HEK293T (cell line): ENCODE measurements around the gene OTUD4.

ENCODE experiments used
- CTCF ChIA-PET: fragments of 350-600 bp; formaldehyde crosslinking; extraction: SDS; loops from one replicate; lab custom pipeline; 2021; ENCODE audit warnings: antibody characterized with exemption, inconsistent platforms; lab: Yijun Ruan, JAX
- POLR2A ChIA-PET: fragments of 350-600 bp; formaldehyde crosslinking; extraction: SDS; loops from one replicate; lab custom pipeline; 2020; ENCODE audit warnings: antibody characterized with exemption, inconsistent platforms; lab: Yijun Ruan, JAX
- DNase-seq: peaks from one replicate; pipeline ENCODE4 v3.0.0; 2012; ENCODE audit warnings: mixed read lengths; ENCODE audit errors: extremely low spot score
- ARNT ChIP-seq: fragments of 450-650 bp; IDR thresholded peaks from 2 replicates; pipeline ENCODE4 v1.6.1; 2017; ENCODE audit warnings: mild to moderate bottlenecking
- BHLHE40 ChIP-seq: fragments of 450-650 bp; IDR thresholded peaks from 2 replicates; pipeline ENCODE4 v1.6.1; 2016; ENCODE audit warnings: mild to moderate bottlenecking, moderate library complexity, borderline replicate concordance
- CTBP1 ChIP-seq: fragments of 450-650 bp; IDR thresholded peaks from 2 replicates; pipeline ENCODE4 v1.6.1; 2016; ENCODE audit warnings: borderline replicate concordance
- ELF4 ChIP-seq: fragments of 450-650 bp; IDR thresholded peaks from 2 replicates; pipeline ENCODE4 v1.6.1; 2017; ENCODE audit warnings: antibody characterized with exemption
- FOXA1 ChIP-seq: fragments of 450-650 bp; IDR thresholded peaks from 2 replicates; pipeline ENCODE4 v1.6.1; 2016; ENCODE audit warnings: mild to moderate bottlenecking
- FOXK2 ChIP-seq: fragments of 450-650 bp; IDR thresholded peaks from 2 replicates; pipeline ENCODE4 v1.6.1; 2016; ENCODE audit warnings: mild to moderate bottlenecking
- FOXM1 ChIP-seq: fragments of 450-650 bp; IDR thresholded peaks from 2 replicates; pipeline ENCODE4 v1.6.1; 2017; ENCODE audit warnings: mild to moderate bottlenecking, borderline replicate concordance
- HDGF ChIP-seq: fragments of 450-650 bp; IDR thresholded peaks from 2 replicates; pipeline ENCODE4 v1.6.1; 2017; ENCODE audit warnings: antibody characterized with exemption, borderline replicate concordance
- L3MBTL2 ChIP-seq: fragments of 450-650 bp; conservative IDR thresholded peaks from 2 replicates; pipeline ENCODE4 v1.6.1; 2016; ENCODE audit warnings: mild to moderate bottlenecking
- LEF1 ChIP-seq: fragments of 450-650 bp; IDR thresholded peaks from 2 replicates; pipeline ENCODE4 v1.6.1; 2017; ENCODE audit warnings: mild to moderate bottlenecking, borderline replicate concordance
- NFRKB ChIP-seq: fragments of 450-650 bp; IDR thresholded peaks from 2 replicates; pipeline ENCODE4 v1.6.1; 2016; ENCODE audit warnings: mild to moderate bottlenecking, moderate library complexity
- PKNOX1 ChIP-seq: fragments of 450-650 bp; IDR thresholded peaks from 2 replicates; pipeline ENCODE4 v1.6.1; 2016
- SP1 ChIP-seq: fragments of 450-650 bp; IDR thresholded peaks from 2 replicates; pipeline ENCODE4 v1.6.1; 2017
- SUZ12 ChIP-seq: fragments of 450-650 bp; IDR thresholded peaks from 2 replicates; pipeline ENCODE4 v1.6.1; 2016; ENCODE audit warnings: mild to moderate bottlenecking
- TARDBP ChIP-seq: fragments of 450-650 bp; IDR thresholded peaks from 2 replicates; pipeline ENCODE4 v1.6.1; 2016
- ZNF384 ChIP-seq: fragments of 450-650 bp; IDR thresholded peaks from 2 replicates; pipeline ENCODE4 v1.6.1; 2016

OTUD4 gene

GRCh38 chr4:145107126-145107525, 73.3 kb downstream of the OTUD4 start:
- TF ChIP-seq HDGF (no peak), SP1 (no peak), FOXM1 (no peak), ELF4 (no peak)
- POLR2A ChIA-PET: interaction anchor here (1.0 kb wide), 1 partner anchor 9 kb away, joined by 3 read pairs; the partner anchor contains the start of genes ABCE1 and ANAPC10
- no peak for DNase-seq
- CTCF ChIA-PET: no interaction called here

- TF ChIP-seq ARNT: no peak
- TF ChIP-seq ELF4: no peak
- no peak for TF ChIP-seq FOXK2
- TF ChIP-seq LEF1: no peak
- ChIA-PET CTCF (no interaction called here), POLR2A (no interaction called here)
- DNase-seq: no peak
Measured at GRCh38 chr4:145103496-145103895, 76.9 kb downstream of the OTUD4 start.

DNA sequence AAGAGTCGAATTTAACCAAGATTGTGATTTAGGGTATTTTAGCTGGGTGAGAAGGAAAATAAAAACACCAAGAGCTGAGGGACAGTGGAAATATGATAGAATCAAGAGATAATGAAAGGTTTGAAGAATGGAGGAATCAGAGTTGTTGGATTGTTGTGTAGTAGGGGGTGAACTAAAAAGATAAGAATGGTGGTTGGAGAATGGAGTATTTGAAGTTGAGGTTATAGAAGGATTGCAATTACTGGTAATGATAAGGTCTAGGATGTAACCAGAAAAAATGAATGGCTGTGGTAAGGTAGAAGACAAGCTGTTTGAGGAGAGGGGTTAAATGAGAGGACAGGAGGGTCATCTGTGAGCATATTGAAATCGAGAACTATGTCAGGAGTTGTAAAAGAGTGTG, 77.8 kb downstream of the OTUD4 start:
- POLR2A ChIA-PET: no interaction called here
- DNase-seq: no peak

GRCh38 chr4:145101091-145101490, 79.3 kb downstream of the OTUD4 start:
- ChIA-PET CTCF (no interaction called here), POLR2A (no interaction called here)
- no peak for DNase-seq
- TF ChIP-seq SUZ12 (no peak), SP1 (no peak), LEF1 (no peak), NFRKB (no peak), ZNF384 (no peak), ELF4 (no peak), FOXA1 (no peak), TARDBP (no peak), PKNOX1 (no peak), FOXM1 (no peak), L3MBTL2 (no peak), HDGF (no peak)

More for the DNA sequence above, 77.8 kb downstream of the OTUD4 start:
- CTCF ChIA-PET: no interaction called here
- no peak for TF ChIP-seq TARDBP
- TF ChIP-seq ELF4: no peak
- TF ChIP-seq PKNOX1: no peak
- no peak for TF ChIP-seq FOXK2
- TF ChIP-seq ZNF384: no peak
- TF ChIP-seq LEF1: no peak
- TF ChIP-seq CTBP1: no peak
- TF ChIP-seq L3MBTL2: no peak
- no peak for TF ChIP-seq BHLHE40
- TF ChIP-seq FOXA1: no peak
- TF ChIP-seq ARNT: no peak
- no peak for TF ChIP-seq SUZ12
- no peak for TF ChIP-seq NFRKB
- no peak for TF ChIP-seq FOXM1
- TF ChIP-seq SP1: no peak
- TF ChIP-seq HDGF: no peak

DNA sequence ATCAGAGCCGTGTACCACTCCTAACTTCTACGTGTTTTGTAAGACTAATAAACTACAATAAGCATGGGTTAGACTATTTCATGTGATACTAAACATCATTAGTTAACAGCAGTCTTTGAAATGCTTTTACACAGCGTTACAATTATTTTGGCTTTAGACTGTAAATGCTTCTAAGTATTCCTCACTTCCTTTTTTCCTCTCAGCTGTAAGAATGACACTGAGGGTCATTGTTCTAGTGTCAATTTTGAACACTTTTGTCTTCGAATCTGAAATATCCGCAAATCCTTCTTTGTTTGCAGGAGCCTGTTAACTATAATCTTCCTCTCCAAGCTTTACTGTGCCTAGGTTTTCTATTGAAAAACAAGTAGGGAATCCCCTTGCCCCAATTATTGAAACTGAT, 80.7 kb downstream of the OTUD4 start:
- TF ChIP-seq PKNOX1: no peak
- TF ChIP-seq SUZ12: no peak
- no peak for TF ChIP-seq CTBP1
- TF ChIP-seq LEF1: no peak
- TF ChIP-seq TARDBP: no peak
- CTCF ChIA-PET: no interaction called here
- POLR2A ChIA-PET: no interaction called here
- DNase-seq: no peak

- TF ChIP-seq TARDBP: no peak
- peak; percentile 52; the same call in 1 of the 2 replicates for TF ChIP-seq L3MBTL2
- TF ChIP-seq FOXM1: no peak
- POLR2A ChIA-PET: interaction anchor here (1.0 to 2.1 kb wide), 13 partner anchors 8 to 452 kb away, joined by 3 to 20 read pairs (median 5); partner anchors contain the start of gene HHIP
- DNase-seq: peak; percentile 43
- CTCF ChIA-PET: interaction anchor here (1.1 kb wide), 1 partner anchor 87 kb away, joined by 4 read pairs; no protein-coding TSS in a partner anchor
Measured at GRCh38 chr4:145098675-145099037, 81.7 kb downstream of the OTUD4 start.

DNA sequence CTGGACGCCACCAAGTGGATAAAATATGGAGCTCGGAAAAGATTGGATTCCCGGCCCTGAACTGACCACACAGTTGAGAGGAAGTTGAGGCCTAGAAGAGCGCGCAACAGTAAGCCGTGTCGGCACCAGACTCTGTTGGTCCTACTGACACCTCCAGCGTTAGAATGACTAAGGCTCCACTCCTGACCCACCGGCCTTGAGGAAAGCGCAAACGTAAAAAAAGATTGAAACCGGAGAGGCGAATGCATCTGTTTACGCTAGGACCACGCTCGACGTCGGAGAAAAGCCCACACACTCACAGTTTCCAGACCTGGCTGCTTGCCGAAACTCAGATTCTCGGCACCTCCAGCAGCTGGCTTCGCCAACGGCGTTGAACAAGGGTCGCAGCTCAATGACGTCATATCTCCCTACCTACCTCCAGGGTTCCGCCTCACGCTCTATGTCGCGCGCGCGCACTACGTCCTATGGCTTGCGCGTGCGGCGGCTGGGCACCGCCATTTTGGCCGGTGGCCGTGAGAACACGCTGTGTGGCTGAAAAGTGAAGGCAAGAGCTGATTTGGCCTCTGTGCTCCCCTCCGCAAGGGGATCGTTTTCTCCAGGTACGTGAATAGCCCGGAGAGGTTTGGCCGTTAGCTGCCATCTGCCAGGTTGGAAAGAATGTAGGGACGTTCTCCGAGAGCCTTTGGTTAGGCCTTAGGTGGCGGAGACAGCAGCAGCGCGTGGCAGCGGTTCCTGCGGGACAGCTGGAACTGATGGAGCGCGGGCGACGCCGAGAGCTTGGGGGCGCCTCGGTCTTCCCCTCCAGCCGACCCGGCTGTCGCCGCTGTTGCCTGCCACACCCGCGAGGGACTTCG, 82.3 kb downstream of the OTUD4 start, which contains the start of the genes ABCE1 and ANAPC10:
Gene ABCE1, plus strand, starts transcription at position 491 of the 854 bp plus-strand sequence. CDS start 6,102 bp downstream, outside the sequence.
Gene ANAPC10, minus strand, starts transcription at position 376 of the 854 bp plus-strand sequence. CDS start 2,097 bp downstream, outside the sequence.
- no peak for TF ChIP-seq TARDBP
- peak; percentile 89 for TF ChIP-seq L3MBTL2
- POLR2A ChIA-PET: interaction anchor here (0.7 to 2.1 kb wide), 20 partner anchors 9 to 920 kb away, joined by 3 to 20 read pairs (median 4); partner anchors contain the start of gene HHIP
- CTCF ChIA-PET: interaction anchor here (0.6 to 1.1 kb wide), 2 partner anchors 87 to 329 kb away, joined by 3 to 4 read pairs; no protein-coding TSS in a partner anchor
- peak; percentile 94 for DNase-seq
